NCI-H128 (cell line): ENCODE measurements around the gene NKX3-2.

ENCODE experiments used
- DNase-seq: peaks from one replicate; lab custom pipeline; 2025; ENCODE audit not compliant: unreplicated experiment; lab: John Stamatoyannopoulos, UW

The NKX3-2 gene

DNA sequence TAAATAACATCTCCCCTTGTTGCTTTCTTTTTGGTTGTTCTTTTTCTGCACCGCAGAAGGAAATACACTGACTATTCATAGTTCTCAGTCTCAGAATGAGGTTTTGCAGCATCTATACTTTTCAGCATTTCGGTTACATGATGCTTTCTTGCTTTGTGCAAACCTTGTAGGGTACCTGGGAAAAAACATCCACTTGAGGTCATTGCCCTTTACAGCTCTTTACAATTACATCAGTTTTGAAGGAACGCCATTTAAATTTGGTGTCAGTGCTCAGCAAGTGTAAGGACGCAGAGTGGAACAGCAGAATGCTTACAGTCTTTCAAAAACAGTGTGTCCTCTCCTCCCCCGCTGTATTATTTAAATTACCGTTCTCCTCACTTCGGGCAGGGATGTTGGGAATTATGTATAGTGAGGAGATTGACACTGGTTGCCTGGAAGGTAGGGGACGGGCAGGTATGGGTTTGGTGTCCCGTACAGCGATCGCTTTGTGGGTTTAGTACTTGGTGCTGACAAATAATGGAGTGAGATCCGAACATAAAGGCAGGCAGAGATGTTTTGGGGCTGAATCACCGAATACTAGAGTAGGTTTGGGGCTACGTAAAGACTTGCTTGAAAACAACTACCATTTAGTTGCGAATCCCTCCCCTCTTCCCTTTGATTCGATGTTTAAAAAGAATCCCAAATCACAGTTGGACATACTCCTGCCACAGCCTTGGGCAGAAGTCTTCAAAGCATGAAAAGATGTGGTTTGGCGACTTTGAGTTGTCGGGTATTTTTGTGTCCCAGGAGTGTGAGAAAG is 2.0 kb upstream of the NKX3-2 start:
- no peak for DNase-seq

DNA sequence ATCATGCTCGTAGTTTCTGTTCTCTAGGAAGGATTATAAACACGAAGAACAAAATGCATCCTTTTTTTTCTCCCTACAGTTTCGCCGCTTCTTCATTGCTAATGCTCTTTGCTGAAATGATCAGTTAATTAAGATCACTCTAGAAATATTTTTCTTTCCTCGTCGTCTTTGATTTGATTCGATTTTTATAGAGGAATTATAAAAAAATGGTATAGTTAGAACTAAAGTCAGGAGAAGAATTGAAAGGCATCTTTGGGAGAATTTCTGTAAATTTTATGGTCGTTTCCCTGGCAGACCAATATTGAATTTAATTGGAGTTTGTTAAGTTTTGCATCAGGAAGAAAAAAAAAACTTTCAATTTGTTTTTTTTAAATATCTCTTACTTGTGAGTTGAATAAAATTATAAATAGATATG is 1.1 kb upstream of the NKX3-2 start:
- DNase-seq: no peak

- peak; percentile 52 for DNase-seq
Observed at GRCh38 chr4:13544606-13545393, 492 bp upstream of the NKX3-2 start.

DNA sequence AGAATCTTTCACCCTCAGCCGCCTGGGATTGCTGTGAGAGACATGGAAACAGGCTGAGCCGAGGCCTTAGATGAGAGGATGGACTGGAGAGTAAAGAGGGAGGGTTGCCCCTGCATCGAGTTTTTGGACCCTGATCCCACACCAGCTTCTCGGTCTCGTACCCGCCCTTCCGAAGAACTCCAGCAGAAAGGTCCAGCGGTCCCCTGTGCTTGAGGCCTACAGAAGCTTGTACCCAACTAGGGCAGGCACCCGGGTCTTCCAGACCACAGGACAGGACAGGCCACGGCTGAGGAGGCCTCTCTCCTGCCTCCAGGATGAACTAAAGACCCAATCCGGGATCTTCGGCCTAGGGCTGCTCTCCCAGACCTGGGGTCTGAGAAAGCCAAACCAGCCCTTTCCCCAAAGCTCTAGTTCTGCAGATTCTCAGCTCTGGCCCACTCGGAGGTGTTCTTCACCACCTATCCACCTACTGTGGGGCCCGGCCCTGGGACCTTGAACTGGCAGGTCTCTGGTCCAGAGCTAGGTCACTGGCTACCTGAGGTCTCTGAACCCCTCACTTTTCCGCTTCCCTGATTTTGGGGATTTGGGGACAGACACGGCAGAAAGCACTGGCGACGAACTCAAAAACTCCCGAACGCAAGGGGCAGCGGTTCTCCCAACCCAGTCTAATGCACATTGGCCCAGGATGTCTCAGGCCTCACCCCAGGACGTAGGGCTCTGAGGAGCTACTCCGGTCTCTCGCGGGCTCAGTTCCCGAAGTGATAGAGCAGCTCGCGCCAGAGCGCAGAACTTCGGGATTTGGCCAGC is 1.1 kb downstream of the NKX3-2 start:
- DNase-seq: no peak

GRCh38 chr4:13542577-13543031 is 1.7 kb downstream of the NKX3-2 start:
- no peak for DNase-seq

DNA sequence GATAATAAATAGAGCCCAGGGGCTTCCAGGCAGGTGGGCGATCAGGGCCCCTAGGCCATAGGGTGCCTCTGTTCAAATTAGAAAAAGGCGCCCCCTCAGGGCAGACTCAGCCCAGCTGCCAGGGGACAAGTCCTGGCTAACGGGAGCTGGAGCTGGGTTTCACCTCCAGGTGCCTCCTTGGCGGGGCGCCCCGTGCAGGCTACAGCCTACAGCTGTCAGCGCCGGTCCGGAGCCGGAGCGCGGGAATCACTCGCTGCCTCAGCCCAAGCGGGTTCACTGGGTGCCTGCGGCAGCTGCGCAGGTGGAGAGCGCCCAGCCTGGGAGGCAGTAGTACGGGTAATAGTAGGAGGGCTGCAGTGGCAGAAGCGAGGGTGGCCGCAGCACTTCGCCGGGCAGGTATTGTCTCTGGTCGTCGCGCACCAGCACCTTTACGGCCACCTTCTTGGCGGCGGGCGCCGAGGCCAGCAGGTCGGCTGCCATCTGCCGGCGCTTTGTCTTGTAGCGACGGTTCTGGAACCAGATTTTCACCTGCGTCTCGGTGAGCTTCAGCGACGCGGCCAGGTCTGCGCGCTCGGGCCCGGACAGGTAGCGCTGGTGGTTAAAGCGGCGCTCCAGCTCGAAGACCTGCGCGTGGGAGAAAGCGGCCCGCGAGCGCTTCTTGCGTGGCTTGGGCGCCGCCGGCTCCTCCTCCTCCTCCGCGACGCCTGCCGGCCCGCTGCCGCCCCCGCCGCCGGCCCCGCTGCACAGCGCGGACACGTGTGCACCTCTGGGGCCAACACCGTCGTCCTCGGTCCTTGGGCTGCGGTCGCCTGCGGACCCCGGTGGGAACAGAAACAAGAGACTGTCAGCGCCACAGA is 2.4 kb downstream of the NKX3-2 start:
- no peak for DNase-seq

- DNase-seq: no peak
Observed at GRCh38 chr4:13541176-13541604, 3.1 kb downstream of the NKX3-2 start.

DNA sequence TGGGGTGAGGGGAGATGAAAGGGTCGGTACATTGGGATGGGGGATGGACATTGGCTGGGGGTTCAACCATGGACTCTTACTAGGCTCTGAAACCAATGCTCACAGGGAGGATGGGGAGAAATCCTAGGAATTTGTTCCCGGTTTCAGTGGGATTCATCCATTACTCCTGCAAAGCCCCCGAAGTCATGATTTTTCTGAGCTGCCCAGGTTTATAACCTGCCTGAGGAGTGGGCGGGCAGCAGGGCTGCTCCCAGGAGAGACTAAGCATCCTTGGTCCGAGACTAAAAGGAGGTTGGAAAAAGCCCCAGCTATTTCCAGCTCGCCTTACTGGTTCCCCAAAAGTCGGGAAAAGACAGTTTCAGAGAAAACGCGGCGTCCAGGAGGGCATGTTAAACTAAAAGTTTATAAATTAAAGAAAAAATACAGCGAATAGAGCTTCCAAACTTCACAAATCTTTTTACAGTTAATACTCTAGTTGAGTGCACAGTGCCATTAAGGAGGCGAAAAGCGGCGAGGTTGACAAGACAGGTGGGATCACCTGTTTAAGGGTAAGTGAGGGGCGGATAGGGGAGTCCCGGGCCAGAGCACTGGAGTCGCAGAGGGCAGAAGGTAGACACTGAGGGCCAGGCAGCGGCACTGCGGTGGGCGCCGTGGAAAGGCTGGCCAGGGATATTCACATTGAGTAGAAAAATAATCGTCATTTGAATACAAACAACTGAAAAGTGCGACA is 3.7 kb downstream of the NKX3-2 start:
- no peak for DNase-seq

DNA sequence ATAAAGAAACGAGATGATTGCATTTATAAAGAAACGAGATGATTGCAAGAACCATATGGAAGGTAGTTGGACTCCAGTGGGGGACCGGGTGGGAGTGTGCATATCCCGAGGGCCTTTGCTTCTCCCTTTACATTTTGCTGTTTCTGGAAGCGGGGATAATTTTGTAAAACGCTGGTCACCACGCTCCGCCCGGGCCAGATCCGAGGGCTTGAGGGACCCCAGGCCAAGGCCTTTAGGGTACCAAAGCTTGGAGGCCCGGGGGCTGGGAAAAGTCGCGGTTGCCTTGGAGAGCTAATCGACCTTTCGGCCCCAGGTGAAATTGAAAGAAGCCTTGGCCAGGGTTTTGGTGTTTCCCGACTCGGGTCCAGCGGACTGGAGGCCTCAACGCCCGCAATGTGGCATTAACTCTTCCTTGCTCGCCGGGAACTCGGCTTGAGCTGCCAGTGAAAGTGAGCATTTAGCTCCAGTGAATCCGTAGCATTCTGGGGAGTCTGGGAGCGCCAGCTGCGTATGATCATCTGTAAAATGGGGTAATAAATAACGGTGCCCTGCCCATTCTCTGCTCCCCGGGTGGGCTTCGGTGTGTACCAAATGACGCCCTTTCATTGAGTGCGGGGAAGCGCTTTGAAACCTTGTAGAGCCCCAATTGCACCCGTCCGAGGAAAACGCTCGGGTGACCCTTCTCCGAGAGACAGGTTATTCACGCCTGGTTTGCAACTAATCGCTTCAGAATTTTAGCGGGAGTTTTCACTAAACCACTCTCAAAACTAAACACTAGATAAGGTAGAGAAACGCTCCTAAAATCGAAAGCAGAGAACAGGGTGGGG is 4.5 kb downstream of the NKX3-2 start:
- DNase-seq: no peak

GRCh38 chr4:13539047-13539618 is 5.2 kb downstream of the NKX3-2 start:
- no peak for DNase-seq

DNA sequence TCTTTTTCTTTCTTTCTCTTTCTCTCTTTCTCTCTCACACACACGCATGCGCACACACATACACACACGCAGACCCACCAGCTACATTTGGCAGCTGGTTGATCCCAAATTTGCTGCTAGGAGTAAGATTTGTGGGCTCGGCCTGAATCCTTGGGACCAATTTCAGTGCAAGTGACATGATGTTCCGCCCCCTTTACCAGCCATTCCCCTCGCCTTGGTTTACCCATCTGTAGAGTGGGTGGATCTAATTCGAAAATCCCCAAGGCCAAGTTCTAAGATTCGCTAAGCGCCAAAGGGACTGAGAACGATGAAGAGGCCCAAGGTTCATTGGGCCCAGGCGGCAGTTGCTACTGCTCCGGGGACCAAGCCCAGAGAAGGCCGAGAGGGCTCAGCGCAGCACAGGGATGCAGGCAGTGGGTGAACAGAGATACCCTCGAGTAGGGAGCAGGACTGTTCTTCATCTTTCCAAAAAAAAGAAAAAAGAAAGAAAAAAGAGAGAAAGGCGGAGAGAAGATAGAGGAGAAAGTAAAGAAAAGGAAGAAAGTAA is 5.8 kb downstream of the NKX3-2 start:
- no peak for DNase-seq

DNA sequence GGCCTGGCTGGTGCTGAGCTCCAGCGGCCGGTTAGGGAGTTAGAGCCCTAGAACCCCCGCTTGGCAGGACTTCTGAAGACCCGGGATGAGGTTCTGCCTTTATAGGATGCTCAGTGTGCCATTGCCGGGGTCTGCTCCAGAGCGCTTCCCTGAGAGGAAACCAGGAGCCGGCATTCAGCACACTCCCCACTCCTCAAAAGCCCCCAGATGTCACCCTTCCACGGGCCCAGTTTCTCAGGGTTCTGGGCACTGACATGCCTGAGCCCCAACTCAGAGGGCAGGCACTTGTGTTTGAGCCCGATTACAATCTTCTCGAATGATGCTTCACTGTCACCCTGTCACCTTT is 6.5 kb downstream of the NKX3-2 start:
- no peak for DNase-seq

GRCh38 chr4:13537011-13537831 is 7.1 kb downstream of the NKX3-2 start:
- DNase-seq: no peak

DNA sequence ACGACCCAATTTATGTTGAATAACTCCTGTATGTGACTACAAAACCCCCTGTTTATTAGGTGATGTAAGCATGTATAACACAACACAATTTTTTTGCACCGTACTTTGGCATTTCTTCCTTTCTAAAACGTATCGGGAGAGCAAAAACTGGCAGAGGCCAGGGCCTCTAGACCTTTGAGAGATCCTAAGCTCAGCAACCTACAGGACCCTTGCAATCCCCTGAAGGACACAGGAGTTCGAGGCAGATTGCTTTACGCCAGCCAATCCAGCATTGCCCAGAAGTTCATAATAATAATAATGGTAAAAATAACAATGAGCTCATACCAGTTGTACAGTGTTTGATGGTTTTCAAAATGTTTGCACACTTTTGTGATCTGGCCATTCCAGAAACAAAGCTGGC is 7.7 kb downstream of the NKX3-2 start:
- no peak for DNase-seq

- DNase-seq: no peak
Observed at GRCh38 chr4:13535708-13536361, 8.5 kb downstream of the NKX3-2 start.

DNA sequence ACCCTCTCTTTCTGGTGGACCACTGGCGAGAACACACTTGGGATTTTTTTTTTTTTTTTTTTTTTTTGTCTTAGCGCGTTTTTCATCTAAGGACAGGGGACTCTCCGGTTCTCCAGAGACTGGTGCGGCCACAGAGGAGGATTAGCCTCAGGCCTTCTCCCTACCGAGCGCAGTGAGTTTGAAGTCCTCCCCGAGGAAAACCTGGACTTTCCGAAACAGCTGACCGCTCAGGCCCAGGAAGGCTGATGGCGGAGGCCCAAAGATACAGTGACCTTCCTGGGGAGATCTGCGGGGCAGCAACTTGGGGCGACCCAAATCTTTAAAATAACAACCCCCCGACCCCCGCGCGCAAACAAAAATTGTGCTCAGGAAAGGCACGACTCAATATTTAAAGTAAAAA is 9.2 kb downstream of the NKX3-2 start:
- no peak for DNase-seq
